Measurements from ENCODE around the gene VAMP2.

The VAMP2 gene

DNA sequence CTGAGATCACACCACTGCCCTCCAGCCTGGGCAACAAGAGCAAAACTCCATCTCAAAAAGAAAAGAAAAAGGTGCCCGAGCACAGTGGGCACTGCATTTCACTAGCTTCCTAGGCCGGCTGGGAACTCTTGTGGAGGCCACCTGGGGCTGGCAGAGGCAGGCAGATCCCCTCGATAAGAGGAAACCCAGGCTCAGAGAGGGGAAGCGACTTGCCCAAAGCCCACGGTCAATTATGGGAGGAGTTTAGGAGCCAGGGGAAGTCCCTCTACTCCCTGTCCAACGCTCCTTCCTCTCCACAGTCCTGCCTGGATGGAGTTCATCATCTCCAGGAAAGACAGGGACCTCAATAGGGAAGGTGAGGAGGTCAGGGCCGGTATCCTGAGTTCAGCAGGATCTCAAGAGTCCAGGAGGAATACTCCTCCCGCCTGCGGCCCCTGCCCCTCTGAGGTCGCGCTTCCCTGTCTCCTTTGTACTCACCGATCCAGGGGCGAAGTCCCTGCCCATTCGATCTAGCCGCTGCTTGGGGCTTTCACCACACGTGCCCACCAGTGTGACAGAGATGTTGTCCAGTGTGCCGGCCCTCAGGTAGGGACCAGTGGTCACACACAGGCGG, 45.3 kb downstream of the VAMP2 start:
- H3K27ac ChIP-seq, result no peak overlapping the region

DNA sequence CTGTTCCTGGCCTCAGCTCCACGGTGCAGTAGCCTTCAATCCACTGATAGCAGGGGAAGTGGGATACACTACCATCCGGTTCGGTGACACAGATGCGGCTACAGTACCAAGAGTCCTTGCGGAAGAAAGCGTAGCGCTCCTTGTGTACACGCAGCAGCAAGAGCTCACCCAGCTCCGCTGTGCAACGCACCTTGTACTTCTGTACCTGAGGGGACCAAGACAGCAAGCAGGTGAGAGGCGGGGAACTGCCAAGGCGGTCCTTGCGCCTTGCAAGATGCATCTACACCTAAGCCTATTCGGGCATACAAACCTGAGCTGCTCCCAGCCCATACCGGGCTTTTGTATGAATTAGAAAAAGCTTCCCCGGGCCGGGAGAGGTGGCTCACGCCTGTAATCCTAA, 46.0 kb downstream of the VAMP2 start:
- no peak overlapping the region for H3K4me3 ChIP-seq (ENCODE audit: low read depth, low read length)
- H3K27ac ChIP-seq, result no peak overlapping the region
- peaks cover 20% of the 10 kb centered on the region for H3K27me3 ChIP-seq (replicated peaks)
- no peaks in the 10 kb centered on the region for H3K36me3 ChIP-seq (replicated peaks)
- TF ChIP-seq, protein P1, sequence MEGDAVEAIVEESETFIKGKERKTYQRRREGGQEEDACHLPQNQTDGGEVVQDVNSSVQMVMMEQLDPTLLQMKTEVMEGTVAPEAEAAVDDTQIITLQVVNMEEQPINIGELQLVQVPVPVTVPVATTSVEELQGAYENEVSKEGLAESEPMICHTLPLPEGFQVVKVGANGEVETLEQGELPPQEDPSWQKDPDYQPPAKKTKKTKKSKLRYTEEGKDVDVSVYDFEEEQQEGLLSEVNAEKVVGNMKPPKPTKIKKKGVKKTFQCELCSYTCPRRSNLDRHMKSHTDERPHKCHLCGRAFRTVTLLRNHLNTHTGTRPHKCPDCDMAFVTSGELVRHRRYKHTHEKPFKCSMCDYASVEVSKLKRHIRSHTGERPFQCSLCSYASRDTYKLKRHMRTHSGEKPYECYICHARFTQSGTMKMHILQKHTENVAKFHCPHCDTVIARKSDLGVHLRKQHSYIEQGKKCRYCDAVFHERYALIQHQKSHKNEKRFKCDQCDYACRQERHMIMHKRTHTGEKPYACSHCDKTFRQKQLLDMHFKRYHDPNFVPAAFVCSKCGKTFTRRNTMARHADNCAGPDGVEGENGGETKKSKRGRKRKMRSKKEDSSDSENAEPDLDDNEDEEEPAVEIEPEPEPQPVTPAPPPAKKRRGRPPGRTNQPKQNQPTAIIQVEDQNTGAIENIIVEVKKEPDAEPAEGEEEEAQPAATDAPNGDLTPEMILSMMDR (IDR thresholded peaks at IDR 0.05; ENCODE audit: low read depth, low read length, missing control alignments), result no peak
- in situ Hi-C loops (cut with HindIII; ENCODE audit: low pct_ligation_motif_present, low sequenced_read_pairs), result loop anchor here (10.0 kb wide), 1 partner anchor 62 kb away; no protein-coding TSS in a partner anchor
- DNase-seq, result no peak

More for the DNA sequence above, 45.3 kb downstream of the VAMP2 start:
- H3K27me3 ChIP-seq (replicated peaks), result peaks cover 14% of the 10 kb centered on the region
- DNase-seq, result no peak
- TF ChIP-seq, protein P1 (IDR thresholded peaks at IDR 0.05; ENCODE audit: low read depth, low read length, missing control alignments), result no peak
- H3K4me3 ChIP-seq (ENCODE audit: low read depth, low read length), result peak overlapping the region; percentile 65
- in situ Hi-C loops (cut with HindIII; ENCODE audit: low pct_ligation_motif_present, low sequenced_read_pairs), result loop anchor here (10.0 kb wide), 1 partner anchor 63 kb away; no protein-coding TSS in a partner anchor
- H3K36me3 ChIP-seq (replicated peaks), result no peaks in the 10 kb centered on the region

DNA sequence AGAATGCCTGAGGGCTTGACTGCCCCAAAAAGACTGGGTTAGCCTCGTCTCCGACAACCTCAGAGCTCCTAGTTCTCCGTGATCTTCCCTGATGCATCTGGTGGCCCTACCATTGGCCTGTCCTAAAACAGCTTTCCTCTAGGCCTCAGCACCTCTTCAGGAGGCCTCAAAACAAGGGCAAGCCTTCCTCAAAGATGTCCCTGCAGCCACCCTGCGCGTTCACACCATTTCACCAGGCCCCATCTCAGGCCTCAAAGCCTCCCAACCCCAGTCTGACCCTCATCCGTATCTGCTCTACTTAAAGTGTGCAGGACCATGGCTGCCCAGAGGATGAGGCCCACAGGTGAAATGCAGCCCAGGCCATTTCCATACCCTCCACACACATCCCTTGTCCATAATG, 51.8 kb downstream of the VAMP2 start:
- H3K27ac ChIP-seq, result no peak overlapping the region
- DNase-seq, result no peak
- no peaks in the 10 kb centered on the region for H3K36me3 ChIP-seq (replicated peaks)
- no peak overlapping the region for H3K4me3 ChIP-seq (ENCODE audit: low read depth, low read length)
- TF ChIP-seq, protein P1 (IDR thresholded peaks at IDR 0.05; ENCODE audit: low read depth, low read length, missing control alignments), result no peak
- peaks cover 20% of the 10 kb centered on the region for H3K27me3 ChIP-seq (replicated peaks)
- in situ Hi-C loops (cut with HindIII; ENCODE audit: low pct_ligation_motif_present, low sequenced_read_pairs), result loop anchor here (10.0 kb wide), 1 partner anchor 56 kb away; no protein-coding TSS in a partner anchor

DNA sequence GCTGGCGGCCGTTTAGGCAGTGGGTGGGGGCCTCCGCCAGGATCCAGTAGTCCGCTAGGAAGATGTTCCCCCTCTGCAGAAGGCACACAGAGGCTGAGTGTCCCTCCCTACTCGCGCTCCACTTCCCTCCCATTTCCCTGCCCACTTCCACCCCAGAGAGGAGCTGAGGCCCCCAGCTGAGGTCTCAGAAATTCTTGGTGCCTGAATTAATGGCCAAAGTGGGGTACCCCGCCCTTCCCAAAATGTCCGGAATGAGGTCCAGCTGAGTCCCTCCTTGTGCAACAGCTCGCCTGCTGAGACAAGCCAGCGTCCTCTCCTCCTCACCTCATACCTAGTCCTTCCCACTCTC, 52.3 kb downstream of the VAMP2 start:
- Histone ChIP-seq H3K27ac (no peak overlapping the region), H3K27me3 (replicated peaks) (peaks cover 16% of the 10 kb centered on the region), H3K36me3 (replicated peaks) (no peaks in the 10 kb centered on the region), H3K4me3 (ENCODE audit: low read depth, low read length) (no peak overlapping the region)
- in situ Hi-C loops (cut with HindIII; ENCODE audit: low pct_ligation_motif_present, low sequenced_read_pairs), result loop anchor here (10.0 kb wide), 1 partner anchor 56 kb away; no protein-coding TSS in a partner anchor
- TF ChIP-seq, protein P1 (IDR thresholded peaks at IDR 0.05; ENCODE audit: low read depth, low read length, missing control alignments), result no peak
- no peak for DNase-seq

DNA sequence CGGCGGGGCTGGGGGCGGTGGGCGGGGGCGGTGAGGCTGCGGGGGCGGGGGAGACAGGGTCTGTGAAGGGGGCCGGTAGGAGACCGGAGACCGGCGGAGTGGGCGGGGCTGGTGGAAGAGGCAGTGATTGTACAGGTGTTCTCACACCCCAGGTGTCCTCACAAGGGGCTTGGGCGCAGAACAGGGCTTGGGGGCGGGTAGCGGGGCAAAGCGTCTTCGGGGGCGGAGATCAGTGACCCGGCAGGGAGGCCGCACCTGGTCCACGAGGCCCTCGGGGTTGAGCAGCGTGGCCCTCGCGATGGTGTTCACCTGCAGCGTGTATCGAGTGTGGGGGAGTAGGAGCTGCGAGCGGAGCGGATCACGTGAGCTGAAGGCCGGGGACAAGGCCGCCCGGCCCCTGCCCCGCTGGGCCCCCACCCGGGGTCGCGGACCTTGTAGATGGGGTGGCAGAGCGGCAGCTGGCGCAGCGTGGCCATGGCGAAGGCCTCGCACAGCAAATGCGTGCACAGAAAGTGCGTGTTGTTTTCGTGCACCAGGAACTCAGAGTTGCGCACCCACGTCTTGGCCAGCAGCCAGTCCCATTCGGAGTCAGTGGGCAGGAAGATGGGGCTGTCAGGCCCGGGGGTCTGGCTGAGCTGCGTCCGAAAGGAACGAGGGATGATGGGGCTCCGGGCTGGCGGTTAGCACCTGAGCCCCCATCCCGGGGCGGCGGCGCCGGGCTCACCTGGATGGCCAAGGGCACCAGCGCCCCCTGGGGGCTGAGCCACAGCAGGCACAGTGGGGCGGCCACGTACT, 52.9 kb downstream of the VAMP2 start:
- Histone ChIP-seq H3K27me3 (replicated peaks) (peaks cover 15% of the 10 kb centered on the region), H3K4me3 (ENCODE audit: low read depth, low read length) (peak overlapping the region; percentile 17), H3K27ac (no peak overlapping the region), H3K36me3 (replicated peaks) (no peaks in the 10 kb centered on the region)
- no peak for DNase-seq
- TF ChIP-seq, protein P1 (IDR thresholded peaks at IDR 0.05; ENCODE audit: low read depth, low read length, missing control alignments), result peak; percentile 82
- in situ Hi-C loops (cut with HindIII; ENCODE audit: low pct_ligation_motif_present, low sequenced_read_pairs), result loop anchor here (10.0 kb wide), 1 partner anchor 55 kb away; no protein-coding TSS in a partner anchor
